Activated CD4-positive, CD25-positive, alpha-beta regulatory T cell treated with anti-CD3 and anti-CD28 coated beads, Interleukin-2, amount 50 U/mL, for 16 hours (primary cell): Measurements from ENCODE around the gene TNFRSF14.
"Not testable (repeated sequence)": the region's sequence is repeated elsewhere in the genome, so short reads cannot be mapped to it uniquely, and the experiment has no call there.

Experiments
- DNase-seq: peaks from one replicate; pipeline ENCODE4 v3.0.0-alpha.2; 2020; ENCODE audit warnings: low read depth, low spot score

TNFRSF14 gene

DNA sequence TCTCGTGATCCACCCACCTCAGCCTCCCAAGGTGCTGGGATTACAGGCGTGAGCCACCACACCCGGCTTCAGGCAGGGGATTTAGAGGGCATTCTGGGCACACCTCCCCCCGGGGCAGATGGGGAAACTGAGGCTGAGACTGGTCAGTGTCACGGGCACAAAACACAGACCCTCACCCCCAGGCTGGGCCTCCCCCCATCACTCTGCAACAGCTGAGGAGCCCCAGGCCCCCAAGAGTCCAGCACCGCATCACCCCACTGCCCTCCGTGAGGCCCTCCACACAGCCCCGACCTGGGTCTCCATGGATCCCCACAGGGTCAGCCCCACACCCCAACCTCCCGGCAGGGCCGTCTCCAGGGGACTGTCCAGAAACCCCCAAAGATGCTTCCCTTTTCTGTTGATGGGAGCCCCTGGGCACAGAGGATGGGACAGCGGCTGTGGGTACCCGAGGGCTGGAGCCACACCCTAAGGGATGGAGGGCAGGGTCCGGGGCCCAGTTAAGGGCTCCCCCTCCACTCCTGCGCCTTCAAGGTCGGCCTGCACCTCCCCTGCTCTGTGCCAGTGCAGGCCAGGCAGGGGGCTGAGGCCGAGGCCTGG is 11.0 kb downstream of the TNFRSF14 start:
- DNase-seq: no peak

GRCh38 chr1:2568187-2568816 is 12.1 kb downstream of the TNFRSF14 start:
- not testable (repeated sequence) for DNase-seq

- DNase-seq: no peak
These were observed 12.9 kb downstream of the TNFRSF14 start for GRCh38 chr1:2569060-2569459.

- not testable (repeated sequence) for DNase-seq
These were observed 13.5 kb downstream of the TNFRSF14 start for GRCh38 chr1:2569703-2570102.

DNA sequence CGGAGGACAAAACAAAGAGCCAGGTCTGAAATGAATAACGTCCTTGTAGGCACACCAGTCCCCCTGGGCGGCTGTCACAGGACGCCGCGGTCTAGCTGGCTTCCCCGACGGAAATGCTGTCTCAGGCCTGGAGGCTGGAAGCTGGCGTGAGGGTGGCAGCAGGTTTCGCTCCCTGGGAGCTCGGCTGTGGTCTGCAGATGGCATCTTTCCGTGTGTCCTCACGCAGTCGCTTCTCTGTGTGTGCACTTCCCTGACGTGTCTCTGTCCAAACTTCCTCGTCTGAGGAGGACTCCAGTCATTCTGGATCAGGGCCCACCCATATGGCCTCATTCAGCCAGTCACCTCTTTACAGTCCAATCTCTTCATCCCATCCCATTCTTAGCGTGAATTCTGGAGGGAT is 14.2 kb downstream of the TNFRSF14 start:
- DNase-seq: no peak

DNA sequence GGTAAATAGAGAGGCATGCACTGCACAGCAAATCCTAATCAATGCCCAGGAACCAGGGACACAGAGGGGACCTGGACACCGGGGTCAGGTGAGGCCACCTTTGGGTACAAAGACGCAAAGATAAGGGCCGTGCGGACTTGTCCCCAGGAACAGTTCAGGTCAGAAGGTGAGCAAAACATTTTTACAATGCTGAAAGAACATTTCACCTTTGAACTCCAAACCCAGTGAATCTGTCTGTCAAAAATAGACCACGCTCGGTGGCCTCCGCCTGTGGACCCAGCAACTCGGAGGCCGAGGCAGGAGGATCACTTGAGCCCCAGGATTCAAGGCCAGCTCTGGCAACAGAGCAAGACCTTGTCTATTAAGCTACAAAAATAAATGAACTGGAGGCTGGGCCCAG is 15.2 kb downstream of the TNFRSF14 start:
- no peak for DNase-seq

GRCh38 chr1:2573250-2573920 is 17.2 kb downstream of the TNFRSF14 start:
- DNase-seq: no peak

DNA sequence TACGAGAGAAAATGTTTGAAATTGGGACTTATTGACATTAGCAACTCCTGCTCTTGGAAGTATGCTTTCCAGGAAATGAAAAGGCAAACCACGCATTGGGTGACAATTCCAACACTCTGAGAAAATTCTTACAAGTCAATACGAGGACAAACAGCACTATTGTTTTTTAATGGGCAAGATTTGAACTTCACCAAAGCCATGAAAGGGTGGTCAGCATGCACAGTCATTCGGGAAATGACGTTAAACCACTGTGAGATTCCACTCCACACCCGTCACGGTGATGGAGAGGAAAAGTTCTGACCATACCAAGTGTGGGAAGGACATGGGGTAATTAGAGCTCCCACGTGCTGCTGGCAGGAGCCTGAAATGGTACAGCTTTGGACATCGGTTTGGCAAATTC is 18.2 kb downstream of the TNFRSF14 start:
- no peak for DNase-seq

DNA sequence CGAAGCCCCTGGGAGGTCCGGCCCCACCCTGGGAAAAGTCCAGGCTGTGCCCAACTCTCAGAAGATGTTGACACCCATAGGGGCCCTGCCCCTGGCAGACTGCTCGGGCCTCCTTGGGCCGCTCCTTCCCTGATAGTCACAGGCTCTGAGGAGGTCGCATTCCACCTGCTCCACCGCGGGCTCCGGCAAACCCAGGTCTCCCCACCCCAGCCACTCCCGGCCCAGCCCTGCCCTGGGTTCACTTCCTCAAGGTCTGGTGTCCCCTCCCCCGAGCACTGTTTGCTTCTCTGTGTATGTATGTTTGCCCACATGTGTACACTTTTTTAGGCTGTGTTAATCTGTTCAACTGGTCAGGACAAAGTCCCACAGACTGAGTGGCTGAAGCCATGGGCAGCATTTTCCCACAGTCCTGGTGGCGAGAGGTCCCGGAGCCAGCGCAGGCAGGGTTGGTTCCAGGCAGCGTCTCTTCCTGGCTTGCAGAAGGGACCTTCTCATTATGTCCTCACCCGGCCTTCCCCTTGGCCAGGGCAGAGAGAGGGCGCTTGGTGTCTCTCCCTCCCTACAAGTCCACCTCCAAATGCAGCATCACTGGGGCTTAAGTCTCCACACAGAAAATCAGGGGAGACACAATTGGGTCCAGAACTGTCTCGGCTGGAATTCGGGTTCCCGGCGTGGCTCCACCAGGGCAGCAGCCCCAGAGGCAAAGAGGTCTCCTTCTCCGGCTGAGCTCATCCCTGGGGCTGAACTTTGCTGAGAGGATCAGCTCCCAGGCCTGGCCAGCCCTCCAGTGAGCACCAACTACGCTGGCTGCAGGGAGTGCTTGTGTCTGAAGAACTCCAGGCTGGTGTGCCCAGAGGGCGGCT is 19.9 kb downstream of the TNFRSF14 start:
- no peak for DNase-seq

DNA sequence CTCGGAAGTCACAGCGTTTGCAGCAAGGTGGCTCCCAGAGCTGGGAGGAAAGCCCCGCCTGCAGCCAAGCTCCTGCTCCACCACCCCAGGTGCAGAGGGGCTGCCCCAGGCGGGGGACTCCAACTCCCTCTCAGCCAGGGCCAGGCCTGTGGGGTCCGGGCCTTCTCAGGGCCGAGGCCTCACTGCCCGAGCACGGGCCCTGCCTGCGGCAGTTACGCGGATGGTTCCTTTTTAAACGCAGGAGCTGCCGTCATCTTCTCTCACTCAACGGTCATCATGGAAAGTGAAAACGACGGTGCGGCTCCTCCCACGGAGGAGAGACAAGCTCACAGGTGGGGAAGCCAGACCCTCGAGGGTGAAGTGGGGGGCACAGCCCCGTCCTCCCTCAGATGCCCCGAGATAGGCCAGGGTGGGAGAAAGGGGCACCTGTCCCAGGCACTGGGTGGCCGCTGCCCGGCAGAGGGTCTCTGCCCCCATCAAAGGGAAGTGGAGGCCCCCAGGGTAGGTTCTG is 21.4 kb downstream of the TNFRSF14 start:
- DNase-seq: not testable (repeated sequence)

- DNase-seq: no peak
These were observed 22.6 kb downstream of the TNFRSF14 start for GRCh38 chr1:2578758-2579118.

GRCh38 chr1:2580691-2581090 is 24.5 kb downstream of the TNFRSF14 start:
- no peak for DNase-seq

DNA sequence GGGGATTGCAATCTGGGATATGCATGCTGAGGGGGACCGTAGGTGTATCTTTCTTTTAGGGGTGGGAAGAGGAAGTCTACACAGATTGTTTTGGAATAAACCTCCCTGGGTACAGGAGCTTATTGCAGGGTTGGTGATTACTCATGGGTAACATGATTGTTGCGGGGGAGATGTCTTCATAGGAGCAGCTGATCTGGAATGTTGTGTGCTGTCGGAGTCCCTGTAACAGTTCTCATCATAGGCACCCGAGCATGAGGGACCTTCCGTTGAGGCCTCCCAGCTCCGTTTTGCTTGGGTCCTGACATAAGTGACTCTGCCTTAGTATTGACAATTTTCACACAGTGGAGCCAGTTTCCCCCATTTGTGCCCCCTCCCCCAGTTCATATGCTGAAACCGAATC is 26.2 kb downstream of the TNFRSF14 start:
- no peak for DNase-seq

DNA sequence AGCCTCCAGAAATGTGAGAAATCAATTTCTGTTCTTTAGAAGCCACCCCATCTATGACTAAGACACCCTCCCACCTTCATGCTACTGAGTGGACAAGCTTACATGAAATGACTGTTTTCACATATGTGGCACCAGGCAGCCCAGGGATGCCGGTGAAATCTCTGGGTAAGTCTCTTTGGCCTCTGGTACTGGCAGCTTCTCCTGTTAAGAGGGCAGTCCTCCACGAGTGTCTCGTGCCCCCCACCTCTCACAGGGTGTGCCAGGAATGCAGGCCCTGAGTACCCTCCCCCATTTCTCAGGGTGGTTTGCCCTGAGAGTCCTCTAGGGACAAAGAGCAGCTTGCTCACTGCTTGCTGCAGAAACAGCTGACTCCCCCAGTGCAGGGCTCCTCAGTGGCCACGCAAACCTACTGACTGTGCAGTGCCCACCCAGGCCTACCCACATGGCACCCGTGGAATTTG is 27.2 kb downstream of the TNFRSF14 start:
- DNase-seq: no peak

DNA sequence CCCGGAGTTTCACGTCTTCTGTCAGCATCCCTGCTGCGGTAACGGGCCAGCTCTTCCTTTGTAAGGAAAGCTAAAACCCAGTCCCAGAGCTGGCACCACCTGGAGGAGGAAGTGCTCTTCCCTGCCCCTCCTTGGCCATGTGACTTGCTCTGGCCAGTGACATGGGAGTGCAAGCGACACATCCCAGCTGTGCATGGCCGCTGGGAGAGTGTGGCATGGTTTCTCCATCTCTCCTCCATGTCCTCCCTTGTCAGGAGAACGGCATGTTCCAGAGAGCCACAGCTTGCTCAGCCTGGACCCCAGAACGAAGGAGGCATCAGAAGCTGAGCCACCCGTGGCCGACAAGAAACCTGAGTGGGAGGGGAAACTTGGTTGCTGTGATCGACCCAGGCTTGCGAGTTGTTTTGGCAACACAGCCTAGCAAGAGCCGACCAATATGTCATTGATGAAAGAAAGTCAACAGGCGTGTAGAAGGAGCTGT is 27.7 kb downstream of the TNFRSF14 start:
- DNase-seq: no peak

- DNase-seq: no peak
These were observed 28.6 kb downstream of the TNFRSF14 start for GRCh38 chr1:2584686-2585317.

DNA sequence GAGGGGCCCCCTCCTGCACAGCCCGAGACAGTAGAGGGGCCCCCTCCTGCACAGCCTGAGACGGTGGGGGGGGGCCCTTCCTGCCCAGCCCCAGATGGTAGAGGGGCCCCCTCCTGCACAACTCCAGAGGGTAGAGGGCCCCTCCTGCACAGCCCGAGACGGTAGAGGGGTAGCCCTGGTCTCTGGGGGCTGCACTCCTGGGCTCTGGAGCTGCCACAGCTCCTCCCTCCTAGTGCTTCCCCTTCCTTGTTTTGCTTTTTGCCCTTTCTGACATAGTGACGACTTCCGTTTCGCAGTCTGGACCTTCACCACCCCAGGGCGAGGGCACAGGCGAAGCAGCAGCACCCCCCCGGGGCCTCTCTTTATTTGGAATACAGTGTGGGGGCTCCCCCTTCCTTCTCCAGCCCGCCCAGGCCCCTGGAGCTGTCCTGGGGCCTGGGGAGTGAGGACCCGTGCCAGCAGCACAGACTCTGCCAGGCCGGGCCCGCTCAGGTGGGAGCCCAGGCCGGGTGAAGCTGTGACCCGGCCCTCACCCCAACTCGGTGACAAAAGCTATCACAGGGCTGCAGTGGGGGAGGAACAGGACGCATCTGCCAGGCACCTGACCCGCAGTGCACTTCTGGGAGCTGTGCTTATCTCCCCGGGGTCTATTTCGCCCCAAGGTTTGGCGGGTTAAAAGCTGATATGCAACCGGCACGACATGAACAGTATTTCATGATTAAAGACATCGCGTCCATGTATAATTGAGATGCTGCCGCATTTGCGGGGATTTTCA is 29.3 kb downstream of the TNFRSF14 start:
- DNase-seq: peak; percentile 39

GRCh38 chr1:2586154-2587070 is 30.2 kb downstream of the TNFRSF14 start, which contains the start of gene PRXL2B:
PRXL2B (plus strand) TSS chr1:2586777; CDS start chr1:2586886, 109 bp downstream.
- DNase-seq: peak; percentile 89
